ENCODE data around the gene KCNJ6. TPM values are rescaled to one million over a fixed set of nuclear protein-coding genes. Genes with fewer than 3 reads are reported as not detected.

Gene KCNJ6
- total RNA-seq, 1 donor from 2014 or later: 4.4 TPM

- H3K27me3 Mint-ChIP-seq (ENCODE audit: low read depth): no peaks in the 10 kb centered on the region
- TF ChIP-seq CTCF (IDR thresholded peaks at IDR 0.05): no peak
- H3K9me3 Mint-ChIP-seq (ENCODE audit: low read depth): peaks cover 6% of the 10 kb centered on the region
- no peaks in the 10 kb centered on the region for H3K36me3 Mint-ChIP-seq (ENCODE audit: low read depth)
- no peak for DNase-seq (ENCODE audit: low spot score)
- H3K4me1 Mint-ChIP-seq (ENCODE audit: low read depth): peaks cover 15% of the 10 kb centered on the region
- no peak overlapping the region for H3K27ac Mint-ChIP-seq (ENCODE audit: unreplicated experiment)
- no peak overlapping the region for H3K4me3 Mint-ChIP-seq (ENCODE audit: unreplicated experiment)
Observed at GRCh38 chr21:37560385-37560784, 355.9 kb downstream of the KCNJ6 start.

GRCh38 chr21:37558676-37559211 is 357.5 kb downstream of the KCNJ6 start:
- Mint-ChIP-seq H3K27ac (ENCODE audit: unreplicated experiment) (no peak overlapping the region), H3K9me3 (ENCODE audit: low read depth) (peaks cover 6% of the 10 kb centered on the region), H3K4me1 (ENCODE audit: low read depth) (no peaks in the 10 kb centered on the region), H3K4me3 (ENCODE audit: unreplicated experiment) (no peak overlapping the region), H3K27me3 (ENCODE audit: low read depth) (no peaks in the 10 kb centered on the region), H3K36me3 (ENCODE audit: low read depth) (no peaks in the 10 kb centered on the region)
- no peak for TF ChIP-seq CTCF (IDR thresholded peaks at IDR 0.05)
- no peak for DNase-seq (ENCODE audit: low spot score)

Measured in chondrocyte (in vitro differentiated cells).